ENCODE data around the gene RPRD1A.
"Not testable (repeated sequence)": the region's sequence is repeated elsewhere in the genome, so short reads cannot be mapped to it uniquely, and the experiment has no call there.

The RPRD1A gene

GRCh38 chr18:36031903-36032302 is 35.5 kb downstream of the RPRD1A start:
- DNase-seq: no peak

GRCh38 chr18:36031407-36031806 is 36.0 kb downstream of the RPRD1A start:
- no peak for DNase-seq

- DNase-seq: no peak
These were observed 38.5 kb downstream of the RPRD1A start for GRCh38 chr18:36028859-36029258.

- DNase-seq: no peak
These were observed 42.3 kb downstream of the RPRD1A start for GRCh38 chr18:36025025-36025424.

- not testable (repeated sequence) for DNase-seq
These were observed 43.1 kb downstream of the RPRD1A start for GRCh38 chr18:36024241-36024640.

DNA sequence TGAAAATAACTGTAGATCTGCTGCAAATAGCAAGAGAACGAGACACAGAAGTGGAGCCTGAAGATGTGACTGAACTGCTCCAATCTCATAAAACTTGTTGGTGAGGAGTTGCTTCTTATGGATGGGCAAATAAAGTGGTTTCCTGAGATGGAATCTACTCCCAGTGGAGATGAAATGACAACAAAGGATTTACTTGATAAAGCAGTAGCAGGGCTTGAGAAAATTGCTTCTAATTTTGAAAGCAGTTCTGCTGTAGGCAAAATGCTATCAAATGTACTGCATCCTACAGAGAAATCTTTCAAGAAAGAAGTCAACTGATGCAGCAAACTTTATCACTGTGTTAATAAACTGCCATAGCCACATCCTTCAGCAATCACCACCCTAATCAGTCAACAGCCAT is 44.0 kb downstream of the RPRD1A start:
- no peak for DNase-seq

GRCh38 chr18:36020174-36020711 is 47.1 kb downstream of the RPRD1A start:
- DNase-seq: no peak

DNA sequence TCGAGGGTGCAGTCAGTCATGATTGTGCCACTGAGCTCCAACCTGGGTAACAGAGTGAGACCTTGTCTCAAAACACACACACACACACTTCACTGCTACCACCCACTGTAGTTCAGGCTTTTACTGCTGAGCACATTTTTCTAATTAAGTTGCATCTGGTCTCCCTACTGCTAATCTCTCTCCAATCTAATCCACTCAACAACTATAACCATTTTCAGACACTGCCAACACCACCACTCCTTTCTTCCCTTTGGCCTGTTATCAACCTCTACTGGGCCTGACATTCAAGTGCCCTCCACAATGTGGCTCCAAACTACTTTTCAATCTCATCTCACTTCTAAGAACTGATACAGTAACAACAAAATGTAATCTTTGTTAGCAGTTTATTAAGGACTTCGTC is 50.1 kb downstream of the RPRD1A start:
- DNase-seq: no peak

DNA sequence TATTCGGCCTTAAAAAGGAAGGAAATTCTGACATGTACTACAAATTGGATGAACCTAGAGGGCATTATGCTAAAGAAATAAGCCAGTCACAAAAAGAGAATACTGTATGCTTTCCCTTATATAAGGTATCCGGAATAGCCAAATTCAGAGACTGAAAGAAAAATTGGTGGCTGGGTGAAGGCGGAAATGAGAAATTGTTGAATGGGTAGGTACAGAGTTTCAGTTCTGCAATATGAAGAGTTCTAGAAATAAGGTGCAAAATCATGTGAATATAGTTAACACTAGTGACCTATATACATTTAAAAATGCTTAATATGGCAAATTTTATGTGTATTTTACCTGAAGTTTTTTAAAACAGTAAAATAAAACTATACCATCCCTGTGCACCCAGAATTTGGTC is 51.7 kb downstream of the RPRD1A start:
- no peak for DNase-seq

GRCh38 chr18:36012891-36013290 is 54.5 kb downstream of the RPRD1A start:
- no peak for DNase-seq

GRCh38 chr18:36009214-36009613 is 58.1 kb downstream of the RPRD1A start:
- DNase-seq: no peak

GRCh38 chr18:36006997-36007396 is 60.4 kb downstream of the RPRD1A start:
- DNase-seq: no peak

DNA sequence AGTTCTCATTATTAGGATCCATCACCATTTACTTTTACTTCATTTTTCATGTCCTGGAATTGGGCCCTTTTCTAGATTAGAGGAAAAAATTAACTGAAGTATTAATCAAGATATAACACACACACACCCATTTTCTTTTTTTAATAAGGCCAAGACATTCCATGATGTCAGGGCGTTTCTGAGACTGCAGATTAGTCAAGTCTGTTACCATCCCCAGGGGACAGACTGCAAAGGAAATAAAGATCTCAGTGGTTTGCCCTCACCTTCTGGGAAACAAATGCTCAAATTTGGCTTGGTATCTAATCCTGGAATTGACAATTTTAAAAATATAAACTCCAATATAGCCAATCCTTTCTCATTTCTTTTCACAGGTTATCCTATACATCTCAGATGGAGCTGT is 67.4 kb downstream of the RPRD1A start:
- no peak for DNase-seq

GRCh38 chr18:35998967-35999366 is 68.4 kb downstream of the RPRD1A start:
- DNase-seq: no peak

GRCh38 chr18:35993013-35993412 is 74.3 kb downstream of the RPRD1A start:
- DNase-seq: no peak

GRCh38 chr18:35991696-35992095 is 75.7 kb downstream of the RPRD1A start:
- no peak for DNase-seq

DNA sequence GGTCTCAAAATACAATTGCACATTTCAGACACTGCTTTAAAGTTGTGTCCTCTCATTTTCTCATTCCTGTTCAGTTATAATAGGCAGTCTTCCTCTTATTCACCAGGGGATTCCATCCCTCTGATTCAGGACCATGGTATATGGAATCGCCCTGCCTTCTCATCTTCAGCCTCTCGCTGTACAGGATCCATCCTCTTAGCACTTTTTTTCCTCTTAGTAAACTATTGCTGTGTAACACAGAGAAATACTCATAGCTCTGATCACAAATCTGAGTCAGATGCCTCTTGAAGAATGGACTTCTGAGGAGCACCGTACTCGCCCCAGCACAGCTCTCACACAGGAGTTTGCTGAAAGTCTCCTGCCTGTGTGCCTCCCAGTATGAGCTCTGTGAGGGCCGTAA is 83.5 kb downstream of the RPRD1A start:
- DNase-seq: no peak

- DNase-seq: no peak
These were observed 84.2 kb downstream of the RPRD1A start for GRCh38 chr18:35983147-35983546.

GRCh38 chr18:35982409-35983114 is 84.8 kb downstream of the RPRD1A start:
- DNase-seq: no peak

GRCh38 chr18:35979112-35979511 is 88.2 kb downstream of the RPRD1A start:
- no peak for DNase-seq

DNA sequence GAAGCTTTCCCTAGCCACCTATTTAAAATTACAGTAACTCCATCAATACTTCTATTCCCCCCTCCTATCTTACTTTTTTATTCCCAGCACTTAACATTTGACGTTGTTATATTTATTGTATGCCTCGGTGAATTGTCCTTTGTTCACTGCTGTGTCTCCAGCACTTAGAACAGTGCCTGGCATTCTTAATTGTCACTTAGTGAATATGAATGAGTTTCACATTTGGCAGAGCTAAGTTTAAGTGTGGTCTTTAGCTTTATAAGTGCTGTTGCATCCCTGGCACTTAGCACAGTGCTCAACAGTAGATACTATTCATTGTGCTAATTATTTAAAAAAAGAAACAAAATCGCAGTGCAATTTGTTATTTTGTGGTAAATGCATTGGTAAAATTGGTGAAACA is 93.2 kb downstream of the RPRD1A start:
- no peak for DNase-seq

- no peak for DNase-seq
These were observed 93.7 kb downstream of the RPRD1A start for GRCh38 chr18:35973650-35974049.

DNA sequence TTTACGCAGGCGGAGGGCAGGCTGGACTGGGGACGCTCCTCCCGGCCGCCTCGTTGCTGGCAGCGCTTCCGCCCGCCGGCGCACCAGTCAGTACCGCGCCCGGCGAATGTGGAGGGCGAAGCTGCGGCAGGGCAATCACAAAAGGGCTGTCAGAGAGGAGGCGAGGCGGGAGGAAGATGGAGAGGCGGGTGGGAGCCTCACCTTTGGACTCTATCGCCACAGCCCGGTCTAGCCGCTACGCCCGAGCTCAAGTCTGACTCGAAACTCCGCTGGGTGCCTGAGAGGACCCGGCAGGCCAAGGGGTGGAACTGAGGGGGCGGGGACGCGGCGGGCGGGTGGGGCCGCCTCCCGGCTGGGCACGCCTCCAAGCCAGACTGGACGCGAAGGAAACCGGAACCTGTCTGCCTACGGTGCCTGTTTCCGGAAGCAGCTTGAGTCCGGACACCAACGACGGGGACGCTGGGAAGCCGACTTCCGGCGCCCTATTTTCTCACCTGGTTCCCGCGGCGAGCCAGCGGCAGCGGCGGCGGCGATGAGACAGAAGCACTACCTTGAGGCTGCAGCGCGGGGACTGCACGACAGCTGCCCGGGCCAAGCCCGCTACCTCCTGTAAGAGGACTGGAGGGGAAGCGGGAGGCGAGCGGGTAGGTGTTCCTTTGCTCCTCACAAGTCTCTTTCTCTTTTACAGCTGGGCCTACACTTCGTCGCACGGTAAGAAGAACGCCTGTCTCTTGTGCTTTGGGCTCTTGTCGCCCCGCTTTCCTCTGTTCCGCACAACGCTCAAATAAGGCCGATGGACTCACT is 95.0 kb downstream of the RPRD1A start, which contains the start of gene RMP24:
TSS of gene RMP24 (plus strand) at position 483 of the 804 bp plus-strand sequence.
- peak; percentile 21 to 96 (median 93) for DNase-seq

All from nucleus accumbens (tissue), 56 donors.